ENCODE results near the gene MICAL3. TPM values are rescaled to one million over a fixed set of nuclear protein-coding genes. Genes with fewer than 3 reads are reported as not detected.
"Not testable (repeated sequence)": the region's sequence is repeated elsewhere in the genome, so short reads cannot be mapped to it uniquely, and the experiment has no call there.

MICAL3 gene
- total and polyA plus RNA-seq, 3 donors from 2014 or later, result 103 to 106 (median 104) TPM

GRCh38 chr22:18064636-18065035 is 40.3 kb upstream of the MICAL3 start:
- no peaks in the 10 kb centered on the region for H3K9me3 ChIP-seq
- no peak overlapping the region for H3K4me3 ChIP-seq
- DNase-seq, result no peak
- intact Hi-C loops (cut with DNase I; ENCODE audit: low total_unique reads), result no loop called here
- WGBS, 2 donors, result 92 to 97% methylated on average over 7 of the region's 7 CpGs
- no peak overlapping the region for H3K27ac ChIP-seq
- peaks cover 16% of the 10 kb centered on the region for H3K4me1 ChIP-seq
- no peaks in the 10 kb centered on the region for H3K27me3 ChIP-seq
- no peaks in the 10 kb centered on the region for H3K36me3 ChIP-seq (ENCODE audit: low read depth, missing control alignments)
- TF ChIP-seq CTCF (IDR thresholded peaks at IDR 0.05) (no peak), POLR2A (IDR thresholded peaks at IDR 0.05) (no peak)

- H3K27ac ChIP-seq; intact Hi-C loops (cut with DNase I; ENCODE audit: low total_unique reads); H3K4me3 ChIP-seq; H3K27me3 ChIP-seq; DNase-seq; H3K36me3 ChIP-seq (ENCODE audit: low read depth, missing control alignments); H3K9me3 ChIP-seq: not testable (repeated sequence)
- H3K4me1 ChIP-seq, result peaks cover 11% of the 10 kb centered on the region
- 80 to 89% methylated on average over 6 of the region's 6 CpGs for WGBS, 2 donors
These were observed 39.4 kb upstream of the MICAL3 start for GRCh38 chr22:18063715-18064114.

GRCh38 chr22:18063306-18063705 is 38.9 kb upstream of the MICAL3 start:
- H3K27me3 ChIP-seq, result no peaks in the 10 kb centered on the region
- H3K36me3 ChIP-seq (ENCODE audit: low read depth, missing control alignments), result no peaks in the 10 kb centered on the region
- H3K4me1 ChIP-seq, result peaks cover 10% of the 10 kb centered on the region
- no peak overlapping the region for H3K4me3 ChIP-seq
- no peak overlapping the region for H3K27ac ChIP-seq
- WGBS, 2 donors, result 88 to 94% methylated on average over 4 to 7 of the region's 7 CpGs
- intact Hi-C loops (cut with DNase I; ENCODE audit: low total_unique reads), result no loop called here
- DNase-seq, result no peak
- TF ChIP-seq CTCF (IDR thresholded peaks at IDR 0.05) (no peak), POLR2A (IDR thresholded peaks at IDR 0.05) (no peak)
- no peaks in the 10 kb centered on the region for H3K9me3 ChIP-seq

- no peaks in the 10 kb centered on the region for H3K27me3 ChIP-seq
- no peaks in the 10 kb centered on the region for H3K36me3 ChIP-seq (ENCODE audit: low read depth, missing control alignments)
- no peaks in the 10 kb centered on the region for H3K9me3 ChIP-seq
- DNase-seq, result no peak
- no peak overlapping the region for H3K27ac ChIP-seq
- TF ChIP-seq CTCF (IDR thresholded peaks at IDR 0.05), result no peak
- no peak for TF ChIP-seq POLR2A (IDR thresholded peaks at IDR 0.05)
- WGBS, 2 donors, result 97 to 100% methylated on average over 3 of the region's 3 CpGs
- peaks cover 11% of the 10 kb centered on the region for H3K4me1 ChIP-seq
- H3K4me3 ChIP-seq, result no peak overlapping the region
- intact Hi-C loops (cut with DNase I; ENCODE audit: low total_unique reads), result no loop called here
These were observed 38.1 kb upstream of the MICAL3 start for GRCh38 chr22:18062421-18062820.

GRCh38 chr22:18060646-18061620 is 36.6 kb upstream of the MICAL3 start:
- intact Hi-C loops (cut with DNase I; ENCODE audit: low total_unique reads), result no loop called here

More at GRCh38 chr22:18060646-18061620, 36.6 kb upstream of the MICAL3 start:
- 76 to 84% methylated on average over 11 to 13 of the region's 13 CpGs for WGBS, 2 donors
- no peak overlapping the region for H3K4me3 ChIP-seq
- DNase-seq, result no peak
- H3K9me3 ChIP-seq, result no peaks in the 10 kb centered on the region
- no peaks in the 10 kb centered on the region for H3K36me3 ChIP-seq (ENCODE audit: low read depth, missing control alignments)
- no peaks in the 10 kb centered on the region for H3K27me3 ChIP-seq
- TF ChIP-seq CTCF (IDR thresholded peaks at IDR 0.05) (no peak), POLR2A (IDR thresholded peaks at IDR 0.05) (no peak)
- H3K4me1 ChIP-seq, result peaks cover 23% of the 10 kb centered on the region
- no peak overlapping the region for H3K27ac ChIP-seq

Measured in testis (tissue), 3 donors.